ENCODE data around the gene RUSC1. TPM values are rescaled to one million over a fixed set of nuclear protein-coding genes. Genes with fewer than 3 reads are reported as not detected.
"Not testable (repeated sequence)": the region's sequence is repeated elsewhere in the genome, so short reads cannot be mapped to it uniquely, and the experiment has no call there.

RUSC1 gene
- total RNA-seq, 1 experiment from 2014 or later, result 49.0 TPM

GRCh38 chr1:155322953-155323728 is 2.4 kb downstream of the RUSC1 start:
- DNase-seq (ENCODE audit: low read depth), result peak; percentile 98

GRCh38 chr1:155323729-155324036 is 3.0 kb downstream of the RUSC1 start:
- peak; percentile 92 for DNase-seq (ENCODE audit: low read depth)

- DNase-seq (ENCODE audit: low read depth), result peak; percentile 98
These were observed 3.5 kb downstream of the RUSC1 start for GRCh38 chr1:155324037-155324716.

GRCh38 chr1:155324717-155325602 is 4.3 kb downstream of the RUSC1 start:
- peak; percentile 68 for DNase-seq (ENCODE audit: low read depth)

- DNase-seq (ENCODE audit: low read depth), result no peak
These were observed 4.9 kb downstream of the RUSC1 start for GRCh38 chr1:155325603-155325893.

DNA sequence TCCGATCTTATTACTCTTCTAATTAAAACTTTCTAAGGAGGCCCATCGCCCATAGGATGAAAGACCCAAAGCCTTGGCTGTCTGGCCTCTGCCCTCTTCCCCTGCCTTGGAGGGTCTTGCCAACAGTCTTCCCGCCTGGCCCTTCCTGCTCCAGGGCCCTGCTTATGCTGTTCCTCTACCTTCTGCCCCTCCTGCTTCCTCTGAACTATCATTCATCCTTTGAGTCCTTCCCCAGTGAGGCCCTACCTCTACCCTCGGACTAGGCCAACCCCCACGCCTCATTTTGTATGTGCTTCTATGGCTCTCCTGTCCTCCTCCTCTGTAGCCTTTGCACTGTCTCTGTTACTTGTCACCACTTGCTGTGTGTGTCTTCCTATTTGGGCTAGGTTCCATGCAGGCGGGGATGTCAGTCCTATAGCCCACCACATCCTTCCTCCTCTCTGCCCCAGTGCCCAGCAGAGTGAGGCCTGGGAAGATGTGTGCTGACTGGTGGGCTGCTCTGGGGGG is 5.4 kb downstream of the RUSC1 start:
- DNase-seq (ENCODE audit: low read depth), result no peak

DNA sequence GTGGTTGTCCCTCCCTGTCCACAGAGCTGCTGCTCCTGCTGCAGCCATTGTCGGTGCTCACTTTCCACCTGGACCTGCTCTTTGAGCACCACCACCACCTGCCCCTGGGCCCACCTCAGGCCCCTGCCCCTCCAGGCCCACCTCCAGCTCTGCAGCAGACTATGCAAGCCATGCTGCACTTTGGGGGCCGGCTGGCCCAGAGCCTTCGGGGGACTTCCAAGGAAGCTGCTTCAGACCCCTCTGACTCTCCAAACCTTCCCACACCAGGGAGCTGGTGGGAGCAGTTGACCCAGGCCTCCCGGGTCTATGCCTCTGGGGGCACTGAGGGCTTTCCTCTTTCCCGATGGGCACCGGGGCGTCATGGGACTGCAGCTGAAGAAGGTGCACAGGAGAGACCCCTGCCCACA is 5.9 kb downstream of the RUSC1 start:
- DNase-seq (ENCODE audit: low read depth), result no peak

DNA sequence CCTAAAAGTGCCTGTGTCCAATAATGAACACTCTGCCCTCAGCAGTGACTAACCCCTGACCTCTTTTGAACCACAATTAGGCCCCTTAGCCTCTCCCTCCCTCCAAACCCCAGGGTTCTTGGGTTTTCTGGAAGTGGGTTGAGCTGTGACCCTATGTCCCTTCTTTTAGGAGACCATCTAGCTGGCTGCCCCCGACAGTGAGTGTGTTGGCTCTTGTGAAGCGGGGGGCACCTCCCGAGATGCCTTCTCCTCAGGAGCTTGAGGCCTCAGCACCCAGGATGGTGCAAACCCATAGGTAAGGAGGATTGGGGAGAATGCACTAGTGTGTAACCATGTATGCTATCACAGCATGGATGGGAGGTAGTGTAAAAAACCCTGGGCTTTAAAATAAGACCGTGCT is 7.3 kb downstream of the RUSC1 start:
- no peak for DNase-seq (ENCODE audit: low read depth)

DNA sequence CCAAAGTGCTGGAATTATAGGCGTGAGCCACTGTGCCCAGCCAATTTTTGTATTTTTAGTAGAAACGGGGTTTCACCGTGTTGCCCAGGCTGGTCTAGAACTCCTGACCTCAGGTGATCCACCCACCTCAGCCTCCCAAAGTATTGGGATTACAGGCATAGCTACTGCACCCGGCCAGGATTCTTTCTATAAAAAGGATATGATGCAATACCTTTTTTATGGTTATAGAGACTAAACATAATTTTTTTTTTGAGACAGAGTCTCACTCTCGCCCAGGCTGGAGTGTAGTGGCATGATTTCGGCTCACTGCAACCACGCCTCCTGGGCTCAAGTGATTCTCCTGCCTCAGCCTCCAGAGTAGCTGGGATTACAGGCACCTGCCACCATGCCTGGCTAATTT is 8.2 kb downstream of the RUSC1 start:
- not testable (repeated sequence) for DNase-seq (ENCODE audit: low read depth)

DNA sequence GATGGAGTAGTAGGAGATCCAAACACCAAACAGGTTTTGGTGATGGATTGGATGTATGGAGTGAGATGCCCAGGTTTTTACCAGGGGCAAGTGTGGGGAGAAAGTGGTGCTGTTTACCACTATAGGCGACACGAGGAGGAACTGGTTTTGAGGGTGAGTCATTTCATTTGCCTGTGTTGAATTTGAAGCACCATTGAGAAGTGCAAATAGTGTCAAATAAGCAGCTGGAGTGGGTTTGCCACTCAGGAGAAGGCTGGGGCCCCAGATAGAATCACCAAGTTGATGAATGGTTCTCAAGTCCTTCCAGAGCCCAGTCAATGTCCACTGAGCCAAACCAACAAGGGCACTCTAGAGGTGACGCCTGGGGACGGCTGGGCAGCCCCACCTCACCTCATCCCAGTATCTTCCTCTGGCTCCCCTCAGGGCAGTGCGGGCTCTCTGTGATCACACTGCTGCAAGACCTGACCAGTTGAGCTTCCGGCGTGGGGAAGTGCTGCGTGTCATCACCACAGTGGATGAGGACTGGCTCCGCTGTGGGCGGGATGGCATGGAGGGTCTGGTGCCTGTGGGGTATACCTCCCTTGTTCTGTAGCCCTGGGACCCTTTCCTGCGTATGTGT is 9.4 kb downstream of the RUSC1 start:
- no peak for DNase-seq (ENCODE audit: low read depth)

DNA sequence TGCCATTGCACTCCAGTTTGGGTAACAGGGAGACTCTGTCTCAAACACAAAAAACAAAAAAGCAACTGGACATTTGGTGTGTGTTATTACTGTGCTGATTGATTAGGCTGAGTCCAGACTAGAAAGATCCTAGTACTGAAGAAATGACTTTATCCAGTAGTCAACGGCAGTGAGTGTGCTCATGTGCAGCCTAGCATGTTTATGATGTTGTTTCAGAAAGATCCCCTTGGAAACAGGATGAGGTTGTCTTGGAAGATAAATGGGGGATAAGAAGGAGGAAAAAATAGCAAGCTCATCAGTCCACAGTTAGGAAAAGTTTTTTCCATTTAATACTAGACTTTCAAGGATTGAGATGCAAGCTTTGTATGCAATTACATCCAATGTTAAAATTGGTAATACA is 14.3 kb downstream of the RUSC1 start:
- peak; percentile 28 for DNase-seq (ENCODE audit: low read depth)

- DNase-seq (ENCODE audit: low read depth), result no peak
These were observed 18.9 kb downstream of the RUSC1 start for GRCh38 chr1:155339515-155340097.

- DNase-seq (ENCODE audit: low read depth), result no peak
These were observed 22.1 kb downstream of the RUSC1 start for GRCh38 chr1:155342842-155343241.

GRCh38 chr1:155352631-155353030 is 31.9 kb downstream of the RUSC1 start:
- no peak for DNase-seq (ENCODE audit: low read depth)

DNA sequence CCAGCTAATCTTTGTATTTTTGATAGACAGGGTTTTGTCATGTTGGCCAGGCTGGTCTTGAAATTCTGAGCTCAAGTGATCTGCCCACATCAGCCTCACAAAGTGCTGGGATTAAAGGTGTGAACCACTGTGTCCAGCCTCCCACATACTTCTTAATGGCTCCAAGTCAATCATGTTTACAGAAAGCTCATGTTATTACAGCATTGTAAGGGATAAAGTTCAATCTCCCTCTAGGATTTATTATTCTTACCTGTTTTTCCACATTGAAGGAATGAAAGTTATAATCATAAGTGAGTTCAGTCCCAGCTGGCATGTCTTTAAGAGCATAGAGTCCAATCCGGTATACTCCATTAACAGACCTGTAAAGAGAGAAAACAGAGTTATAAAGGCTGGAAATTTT is 39.4 kb downstream of the RUSC1 start:
- DNase-seq (ENCODE audit: low read depth), result no peak

GRCh38 chr1:155379180-155379579 is 58.5 kb downstream of the RUSC1 start:
- no peak for DNase-seq (ENCODE audit: low read depth)

- peak; percentile 1 for DNase-seq (ENCODE audit: low read depth)
These were observed 59.0 kb downstream of the RUSC1 start for GRCh38 chr1:155379631-155380090.
